Measurements from ENCODE around the gene KLF5.
"Not testable (repeated sequence)": the region's sequence is repeated elsewhere in the genome, so short reads cannot be mapped to it uniquely, and the experiment has no call there.

The KLF5 gene

DNA sequence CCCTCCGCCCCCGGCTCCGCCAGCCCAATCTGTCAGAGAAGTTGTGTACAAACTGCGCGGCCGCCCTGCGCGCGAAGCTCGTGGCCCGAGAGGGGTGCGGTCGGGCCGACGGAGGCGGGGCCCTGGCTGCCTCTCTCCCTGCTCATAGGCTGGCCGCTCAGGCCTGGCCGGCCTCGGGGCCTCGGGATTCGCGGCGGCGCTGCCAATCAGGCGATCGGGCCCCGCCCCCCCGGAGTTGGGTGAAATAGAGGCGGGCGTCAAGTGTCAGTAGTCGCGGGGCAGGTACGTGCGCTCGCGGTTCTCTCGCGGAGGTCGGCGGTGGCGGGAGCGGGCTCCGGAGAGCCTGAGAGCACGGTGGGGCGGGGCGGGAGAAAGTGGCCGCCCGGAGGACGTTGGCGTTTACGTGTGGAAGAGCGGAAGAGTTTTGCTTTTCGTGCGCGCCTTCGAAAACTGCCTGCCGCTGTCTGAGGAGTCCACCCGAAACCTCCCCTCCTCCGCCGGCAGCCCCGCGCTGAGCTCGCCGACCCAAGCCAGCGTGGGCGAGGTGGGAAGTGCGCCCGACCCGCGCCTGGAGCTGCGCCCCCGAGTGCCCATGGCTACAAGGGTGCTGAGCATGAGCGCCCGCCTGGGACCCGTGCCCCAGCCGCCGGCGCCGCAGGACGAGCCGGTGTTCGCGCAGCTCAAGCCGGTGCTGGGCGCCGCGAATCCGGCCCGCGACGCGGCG, at the start of gene KLF5:
TSS of gene KLF5 (plus strand) at position 270 of the 724 bp plus-strand sequence. CDS start at position 593, 323 bp downstream.
- peak; percentile 47 for FAIRE-seq

DNA sequence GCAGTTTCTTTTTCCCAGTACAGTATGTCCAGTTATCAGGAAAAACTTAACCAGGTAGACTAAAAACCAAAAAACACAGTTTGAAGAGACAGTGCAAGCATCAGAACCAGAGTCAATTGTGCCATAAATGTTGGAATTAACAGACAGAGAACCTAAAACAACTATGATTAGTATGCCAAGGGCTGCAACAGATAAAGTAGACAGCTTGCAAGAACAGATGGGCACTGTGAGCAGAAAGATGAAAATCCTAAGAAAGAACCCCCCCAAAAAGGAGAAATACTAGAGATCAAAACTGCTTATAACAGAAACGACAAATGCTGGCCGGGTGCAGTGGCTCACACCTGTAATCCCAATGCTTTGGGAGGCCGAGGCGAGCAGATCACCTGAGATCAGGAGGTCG, 47.1 kb upstream of the KLF5 start:
- FAIRE-seq, result no peak

DNA sequence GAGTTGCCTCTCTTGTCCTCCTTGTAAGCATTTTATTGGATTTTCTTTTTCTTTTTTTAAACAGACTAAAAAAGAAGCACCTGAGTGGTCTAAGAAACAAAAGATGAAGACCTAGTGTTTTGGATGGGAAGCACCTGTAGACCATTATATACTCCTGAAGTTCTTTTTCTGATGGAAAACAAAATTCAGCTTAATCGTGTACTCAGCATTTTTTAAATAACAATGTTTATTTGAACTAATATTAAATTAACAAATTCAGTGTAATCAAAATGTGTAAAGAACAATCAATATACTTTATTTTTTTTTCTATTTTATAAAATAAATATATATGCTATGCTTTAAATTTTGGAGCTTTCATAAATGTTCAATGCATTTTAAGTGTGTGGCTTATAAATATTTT, 43.0 kb upstream of the KLF5 start:
- FAIRE-seq, result peak; percentile 53

DNA sequence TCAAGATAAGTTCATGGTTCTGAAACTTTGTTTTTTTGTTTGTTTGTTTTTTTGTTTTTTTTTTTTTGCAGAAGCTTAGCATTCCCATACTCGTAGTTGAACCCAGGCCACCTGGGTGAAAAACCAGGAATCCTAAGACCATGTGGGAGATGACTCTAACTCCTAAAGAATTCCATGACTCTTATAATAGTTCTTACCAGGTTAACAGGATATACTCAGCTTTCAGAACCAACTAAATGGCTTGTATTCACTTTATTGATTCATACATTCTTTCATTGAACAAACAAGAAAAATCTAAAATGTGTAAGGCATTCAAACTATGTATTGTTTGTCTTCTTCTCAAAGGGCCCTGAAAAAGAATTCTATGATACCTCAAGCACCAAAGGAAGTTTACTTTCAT, 40.5 kb upstream of the KLF5 start:
- no peak for FAIRE-seq

DNA sequence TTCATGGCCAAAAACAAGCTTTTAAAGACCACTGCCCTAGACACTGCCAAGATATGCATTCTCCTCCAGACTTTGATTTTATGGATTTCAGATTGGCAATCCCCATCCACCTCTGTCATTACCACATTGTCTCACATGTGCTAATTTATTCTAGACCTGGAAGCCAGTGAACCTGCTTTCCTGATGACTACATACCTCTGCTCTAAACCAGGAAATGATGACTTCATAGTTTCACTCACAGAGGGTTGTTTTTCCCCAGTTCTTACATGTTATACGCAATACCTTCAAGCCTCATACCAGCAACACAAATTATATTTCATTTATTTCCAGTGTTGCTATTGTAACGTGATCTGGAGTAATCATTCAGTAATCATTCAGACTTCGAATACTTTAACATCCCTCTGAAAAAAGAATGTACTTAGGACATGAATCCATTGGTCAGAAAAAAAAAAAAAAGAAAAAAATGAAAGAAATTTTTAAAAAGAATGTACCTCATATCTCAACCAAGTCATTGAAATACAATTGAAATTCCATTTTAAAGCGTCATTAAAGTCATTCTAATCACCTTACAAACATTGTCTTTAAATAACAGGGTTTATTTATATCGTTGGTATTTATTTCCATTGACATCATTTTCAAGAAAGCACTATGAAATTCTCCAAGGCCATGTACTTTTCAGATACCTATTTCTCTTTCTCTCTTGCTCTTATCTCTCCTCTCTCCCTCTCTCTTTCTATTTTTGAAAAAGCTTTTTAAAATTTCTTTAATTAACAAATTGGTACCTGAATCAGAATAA, 33.4 kb upstream of the KLF5 start:
- peak; percentile 5 for FAIRE-seq

DNA sequence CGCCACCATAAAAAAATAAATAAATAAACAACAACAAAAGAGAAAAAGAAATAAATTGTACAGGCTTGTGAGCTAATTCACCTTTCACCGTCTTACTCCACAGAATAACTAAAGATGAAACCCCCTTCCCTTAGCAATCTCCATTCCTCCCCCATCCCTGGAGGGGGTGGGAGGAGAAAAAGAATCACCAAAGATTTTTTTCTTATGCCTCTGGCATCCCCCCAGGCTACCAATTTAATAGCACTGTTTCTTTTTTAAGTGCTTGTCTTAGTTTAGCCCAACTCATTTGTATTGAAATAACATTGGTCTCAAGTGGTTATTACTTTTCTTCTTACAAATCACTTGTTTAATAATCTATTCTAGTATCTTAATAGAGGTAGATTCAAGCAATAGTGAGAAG, 23.9 kb upstream of the KLF5 start:
- no peak for FAIRE-seq

DNA sequence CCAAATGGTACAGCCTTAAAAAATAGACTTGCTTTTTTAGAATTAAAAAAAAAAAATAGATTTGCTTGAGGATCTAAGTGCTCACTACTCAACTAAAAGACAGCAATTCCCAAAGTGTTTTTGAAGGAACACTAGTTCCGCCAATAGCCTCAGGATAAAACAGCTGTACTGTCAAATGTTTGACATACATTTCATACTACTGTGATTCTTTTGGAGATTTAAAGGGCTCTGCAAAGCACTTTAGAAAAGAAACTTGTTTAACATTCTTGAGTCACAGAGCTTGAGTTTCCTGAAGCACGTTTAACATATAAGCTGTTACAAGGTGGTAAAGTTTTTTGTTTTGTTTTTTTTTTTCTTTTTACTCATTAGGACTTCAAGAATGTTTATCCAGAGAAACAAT, 23.1 kb upstream of the KLF5 start:
- no peak for FAIRE-seq

DNA sequence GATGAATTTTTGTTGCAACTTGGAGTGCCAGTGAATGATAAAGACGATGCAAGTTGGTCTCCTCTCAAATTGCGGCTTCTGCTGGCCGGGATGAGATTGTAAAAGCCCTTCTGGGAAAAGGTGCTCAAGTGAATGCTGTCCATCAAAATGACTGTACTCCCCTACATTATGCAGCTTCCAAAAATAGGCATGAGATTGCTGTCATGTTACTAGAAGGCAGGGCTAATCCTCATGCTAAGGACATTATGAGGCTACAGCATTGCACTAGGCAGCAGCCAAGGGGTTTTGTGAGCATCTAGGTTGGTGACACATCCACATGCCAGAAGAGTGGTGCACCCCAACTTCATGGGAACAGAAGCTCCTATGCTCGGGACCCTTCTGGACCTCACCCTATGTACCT, 22.2 kb upstream of the KLF5 start:
- no peak for FAIRE-seq

DNA sequence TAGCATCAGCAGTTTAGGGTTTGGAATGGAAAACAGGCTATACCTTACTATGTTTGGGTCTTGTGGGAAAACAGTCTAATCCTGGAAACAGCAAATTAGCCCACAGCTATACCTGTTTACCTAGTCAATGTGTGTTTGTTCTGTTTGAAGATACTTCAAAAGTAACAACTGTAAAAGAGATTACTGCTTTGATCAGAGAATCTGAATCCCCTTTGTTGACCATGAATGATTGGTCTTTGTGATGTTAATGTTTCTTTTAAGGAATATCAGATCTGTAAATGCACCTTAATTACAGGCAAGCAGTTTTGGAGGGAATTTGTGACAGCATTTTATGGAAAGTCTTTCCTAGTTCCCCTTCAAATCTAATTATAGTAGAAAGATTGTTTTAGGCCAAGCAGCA, 20.7 kb upstream of the KLF5 start:
- no peak for FAIRE-seq

DNA sequence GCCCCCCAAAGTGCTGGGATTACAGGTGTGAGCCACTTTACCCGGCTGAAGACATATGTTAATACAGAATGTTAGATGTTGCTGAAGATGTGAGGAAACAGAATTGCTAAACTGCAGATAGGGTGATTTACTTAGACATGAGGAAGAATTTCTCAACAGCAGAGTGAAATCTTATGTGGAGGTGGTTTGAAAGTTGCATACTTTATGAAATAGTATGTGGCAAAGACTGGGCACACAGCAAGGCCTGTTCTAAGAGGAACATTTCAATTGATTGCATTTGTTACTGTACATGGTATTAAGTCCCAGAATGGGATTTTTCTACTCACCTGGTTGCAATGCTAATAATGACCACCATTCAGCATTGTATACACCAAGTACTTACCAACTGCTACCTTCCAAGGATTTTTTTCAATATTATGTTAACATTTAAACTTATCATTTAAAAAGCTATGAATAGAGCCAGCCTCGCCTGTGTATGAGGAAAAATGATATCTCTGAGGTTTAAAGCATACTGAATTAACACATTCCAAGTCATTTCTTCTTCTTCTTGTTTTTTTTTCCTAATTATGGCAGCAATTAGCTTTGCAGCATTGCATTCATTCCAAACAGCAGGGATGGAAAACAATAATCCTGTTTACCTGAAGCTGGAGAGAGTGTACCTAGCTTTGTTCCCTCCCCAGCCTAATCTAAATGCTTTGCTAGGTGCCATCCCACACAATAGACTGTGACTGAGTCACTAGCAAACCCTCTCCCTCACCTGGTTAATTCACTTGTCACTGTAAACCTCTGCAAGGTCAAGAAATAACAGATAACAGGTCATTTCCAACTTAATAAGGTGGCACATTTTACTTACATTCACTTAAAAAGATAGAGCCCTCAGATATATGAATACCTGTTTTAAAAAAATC, 19.4 kb upstream of the KLF5 start:
- no peak for FAIRE-seq

DNA sequence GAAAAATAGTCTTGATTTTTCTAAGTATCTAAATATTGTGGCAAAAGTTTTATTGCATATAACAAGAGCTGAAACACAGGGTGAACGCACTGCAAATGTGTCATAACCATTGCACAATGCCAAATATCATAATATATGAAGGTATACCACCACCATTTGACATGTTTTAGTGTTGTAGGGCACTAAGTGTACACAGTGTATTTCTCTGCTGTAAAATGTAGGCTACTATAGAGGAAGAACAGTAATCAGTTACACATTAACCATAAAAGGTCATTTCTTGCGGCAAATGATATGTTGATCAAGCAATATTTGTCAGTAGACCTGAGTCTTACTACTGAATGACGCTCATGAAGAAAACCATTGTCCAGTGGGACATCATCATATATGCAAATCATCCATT, 18.3 kb upstream of the KLF5 start:
- FAIRE-seq, result no peak

DNA sequence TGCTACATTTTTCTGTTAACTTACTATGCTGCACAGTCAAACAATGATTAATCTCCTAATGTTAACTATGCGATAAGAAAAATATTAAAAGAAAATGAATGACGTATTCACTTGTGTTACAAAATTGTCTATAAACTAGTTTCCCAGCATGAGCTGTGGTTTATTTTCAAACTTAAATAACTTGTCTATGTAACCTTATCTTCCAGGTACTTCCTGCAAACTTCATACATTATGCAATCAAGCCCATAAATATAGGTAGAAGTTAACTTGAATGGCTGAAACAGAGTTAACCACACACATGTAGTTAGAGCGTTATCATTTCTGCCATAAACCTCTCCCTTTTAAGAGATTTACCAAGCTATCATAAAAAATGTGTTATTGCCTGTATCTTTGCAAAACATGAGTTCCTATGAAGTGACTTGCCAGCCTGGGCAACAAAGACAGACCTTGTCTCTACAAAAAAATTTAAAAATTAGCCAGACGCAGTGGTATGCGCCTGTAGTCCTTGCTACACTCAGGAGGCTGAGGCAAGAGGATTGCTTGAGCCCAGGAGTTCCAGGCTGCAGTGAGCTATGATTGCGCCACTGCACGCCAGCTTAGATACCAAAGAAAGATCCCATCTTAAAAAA, 17.7 kb upstream of the KLF5 start:
- peak; percentile 86 for FAIRE-seq

DNA sequence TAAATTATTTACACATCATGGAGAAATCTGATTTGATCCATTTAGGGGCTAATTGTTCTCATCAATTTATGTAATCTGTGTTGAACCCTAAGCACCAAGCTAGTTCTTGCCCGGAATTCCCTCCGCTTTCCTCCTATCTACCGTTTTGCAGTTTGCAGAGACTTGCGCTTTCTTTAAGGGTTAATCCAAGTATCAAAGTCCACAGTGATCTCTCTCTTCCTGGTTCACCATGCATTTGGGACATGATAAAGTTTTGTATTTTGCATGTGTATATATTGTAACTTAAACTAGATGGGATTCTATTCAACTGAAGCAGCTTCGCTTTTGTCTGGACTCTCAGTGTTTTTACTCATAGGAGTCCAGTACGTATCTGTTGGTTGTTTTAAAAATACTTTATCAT, 13.8 kb upstream of the KLF5 start:
- FAIRE-seq, result no peak

DNA sequence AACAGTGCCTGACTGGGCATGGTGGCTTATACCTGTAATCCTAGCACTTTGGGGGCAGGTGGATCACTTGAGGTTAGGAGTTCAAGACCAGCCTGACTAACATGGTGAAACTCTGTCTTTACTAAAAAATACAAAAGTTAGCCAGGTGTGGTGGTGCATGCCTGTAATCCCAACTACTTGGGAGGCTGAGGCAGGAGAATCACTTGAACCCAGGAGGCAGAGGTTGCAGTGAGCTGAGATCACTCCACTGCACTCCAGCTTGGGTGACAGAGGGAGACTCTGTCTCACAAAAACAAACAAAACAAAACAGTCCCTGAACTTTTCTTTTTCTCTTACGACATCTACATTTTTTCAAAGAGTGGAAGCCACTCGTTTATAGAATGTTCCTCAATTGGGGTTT, 10.2 kb upstream of the KLF5 start:
- not testable (repeated sequence) for FAIRE-seq

DNA sequence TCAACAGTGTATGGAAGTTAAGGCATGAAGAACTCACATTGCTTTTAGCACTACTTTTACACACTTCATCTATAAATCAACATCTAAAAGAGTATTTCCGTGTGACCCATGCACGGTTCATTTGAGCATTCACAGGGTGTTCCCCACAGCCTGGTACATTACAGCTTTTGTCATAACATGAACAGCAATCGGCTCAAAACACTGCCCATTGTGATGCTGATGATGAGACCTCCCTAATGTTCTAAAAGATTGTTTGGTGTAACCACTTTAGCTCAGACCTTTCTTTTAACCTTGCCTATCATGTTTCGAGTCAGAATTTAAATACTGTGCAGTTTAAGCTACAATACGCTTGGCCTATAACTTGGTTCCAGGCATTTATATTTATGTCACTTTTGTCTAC, 4.1 kb upstream of the KLF5 start:
- FAIRE-seq, result no peak

DNA sequence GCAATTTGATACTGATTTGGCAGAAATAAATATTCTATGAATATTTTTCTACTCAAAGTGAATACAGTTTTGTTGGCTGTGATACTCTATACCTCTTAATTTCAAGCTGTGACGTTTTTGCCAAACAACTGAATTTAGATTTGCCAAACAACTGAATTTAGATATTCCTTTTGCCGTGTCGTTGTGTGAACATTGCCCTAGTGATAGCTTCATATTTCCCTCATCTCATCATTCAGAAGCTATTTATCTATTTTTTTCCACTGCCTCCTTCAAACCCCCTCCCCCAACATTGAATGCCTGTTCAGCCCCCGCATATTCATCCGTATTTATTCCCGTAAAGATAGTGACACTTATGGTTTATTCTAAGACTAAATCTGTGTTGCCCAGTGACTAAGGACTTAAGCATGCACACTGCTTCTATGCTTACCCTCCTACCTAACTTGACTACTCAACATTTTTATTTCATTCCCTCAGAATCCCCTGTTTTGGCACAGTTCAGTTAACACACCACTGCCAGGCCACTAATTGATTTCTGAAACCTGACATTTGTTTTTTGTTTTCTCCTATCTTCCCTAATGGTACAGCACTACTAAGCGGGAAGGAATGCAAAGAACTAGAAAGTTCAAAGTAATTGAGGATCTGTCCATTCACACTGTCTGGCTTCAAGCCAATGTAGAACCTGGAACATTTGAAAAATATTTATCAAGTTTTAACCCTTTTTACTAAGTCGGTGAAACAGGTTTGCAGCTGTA, 2.8 kb upstream of the KLF5 start:
- FAIRE-seq, result no peak

DNA sequence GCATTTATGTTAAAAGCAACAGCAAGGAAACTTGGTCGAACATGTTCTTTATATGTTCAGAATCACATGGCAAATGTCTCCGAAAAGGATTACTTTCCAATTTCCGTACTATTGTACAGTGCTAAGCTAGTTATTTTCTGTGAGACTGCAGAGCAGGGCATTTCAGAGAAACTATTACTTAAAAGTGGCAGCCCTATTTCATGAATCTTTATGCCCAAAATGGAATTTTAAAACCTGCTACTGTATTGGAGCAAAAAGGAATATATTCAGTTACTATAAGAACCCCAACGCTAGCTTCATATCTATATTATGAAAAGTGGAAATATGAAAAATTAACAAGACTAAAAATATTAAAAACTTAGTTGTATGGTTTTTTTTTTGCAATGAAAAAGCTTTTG, 2.2 kb upstream of the KLF5 start:
- no peak for FAIRE-seq

DNA sequence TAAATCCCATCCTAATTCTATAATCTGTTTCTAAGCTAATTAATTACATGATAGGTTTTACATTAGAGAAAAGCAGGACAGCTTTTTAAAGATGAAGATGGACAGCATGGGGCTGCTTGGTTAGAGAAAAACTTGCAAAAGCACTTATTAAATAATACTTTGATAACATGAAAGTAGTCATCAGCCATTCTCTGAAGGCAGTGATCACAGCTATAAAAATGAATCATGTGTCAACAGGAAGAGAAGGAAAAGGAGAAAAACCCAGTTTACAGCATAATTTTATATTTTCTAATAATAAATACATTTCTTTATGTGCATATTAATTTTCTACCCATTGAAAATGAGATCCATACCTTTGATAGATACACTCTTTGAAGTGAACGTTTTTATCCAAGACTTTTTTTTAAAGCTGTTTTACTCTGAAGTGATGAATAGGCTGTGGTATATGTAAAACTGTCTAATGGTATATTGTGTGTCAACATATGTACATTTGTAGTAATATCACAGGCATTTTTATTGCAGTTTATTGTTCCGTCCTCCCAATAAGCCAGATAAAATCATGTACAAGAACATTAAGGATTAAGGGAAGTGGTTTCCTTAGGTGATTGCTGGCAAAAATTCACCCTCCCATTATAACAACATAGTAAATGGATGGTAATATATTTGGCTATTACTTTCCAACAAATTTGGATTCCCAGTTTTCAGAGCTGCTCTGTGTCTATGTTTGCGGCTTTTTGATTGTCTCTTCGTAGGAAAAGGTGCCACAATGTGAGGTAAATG, 1.3 kb upstream of the KLF5 start:
- FAIRE-seq, result peak; percentile 21

DNA sequence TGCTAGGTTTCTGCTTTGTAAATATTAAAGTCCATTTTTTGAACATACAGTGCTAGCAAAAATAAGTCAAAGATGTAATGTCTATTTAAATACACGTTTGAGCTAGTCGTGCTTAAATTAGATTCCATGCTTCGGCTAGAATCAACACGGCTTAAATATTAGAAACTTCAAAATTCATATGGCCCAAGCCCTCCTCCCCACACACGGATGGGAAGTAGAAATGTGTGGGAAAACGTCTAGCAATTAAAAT, 816 bp upstream of the KLF5 start:
- FAIRE-seq, result no peak

DNA sequence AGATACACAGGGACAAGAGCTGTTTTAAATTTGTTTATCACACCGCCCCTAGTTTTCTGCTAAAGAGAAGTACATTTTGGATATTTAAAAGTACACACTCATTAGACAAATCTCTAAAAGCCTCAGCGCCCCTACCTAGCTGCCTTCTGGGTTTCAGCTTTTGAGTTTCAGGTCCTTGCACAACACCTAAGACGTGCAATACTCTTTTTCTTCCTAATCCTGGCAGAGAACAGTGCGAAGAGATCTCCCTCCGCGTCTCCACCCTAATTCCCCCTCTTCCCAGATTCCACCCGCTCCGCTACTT, 421 bp upstream of the KLF5 start:
- no peak for FAIRE-seq

DNA sequence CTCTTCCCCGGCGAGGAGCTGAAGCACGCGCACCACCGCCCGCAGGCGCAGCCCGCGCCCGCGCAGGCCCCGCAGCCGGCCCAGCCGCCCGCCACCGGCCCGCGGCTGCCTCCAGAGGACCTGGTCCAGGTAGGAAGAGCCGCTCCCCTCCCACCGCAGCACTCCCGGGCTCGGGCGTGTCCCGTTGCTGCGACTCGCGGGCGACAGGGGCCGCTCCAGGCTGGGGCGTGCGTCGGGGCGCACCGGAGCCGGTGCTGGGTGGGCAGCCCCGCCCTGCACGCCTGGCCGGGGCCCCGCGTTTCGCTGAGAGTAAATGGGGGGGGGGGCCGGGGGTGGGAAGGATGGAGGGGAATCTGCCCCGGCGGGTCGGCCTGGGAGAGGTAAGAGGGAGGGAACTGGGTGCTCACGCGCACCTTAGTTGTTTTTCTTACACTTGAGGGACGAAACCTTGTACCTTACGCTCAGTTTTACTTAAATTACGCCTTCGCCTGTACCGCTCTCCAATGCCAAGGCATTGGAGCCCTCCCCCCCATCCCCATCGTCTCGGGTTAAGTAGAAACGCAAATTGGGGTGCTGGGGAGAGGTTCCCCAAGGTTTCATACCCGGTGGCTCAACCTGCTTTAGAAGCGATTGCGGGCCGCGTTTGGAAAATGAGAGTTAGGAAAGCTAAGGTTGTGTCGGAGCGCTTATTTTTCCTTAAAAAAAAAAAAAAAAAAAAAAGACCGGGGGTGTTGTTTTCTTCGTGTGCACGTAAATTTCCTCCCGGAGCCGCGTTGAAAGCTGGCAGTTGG, 850 bp downstream of the KLF5 start:
- no peak for FAIRE-seq
